C4-2B (cell line): Measurements from ENCODE around the gene TMEM121.

ENCODE experiments used
- CTCF ChIP-seq: fragments of 450-650 bp; conservative IDR thresholded peaks from 2 replicates; pipeline ENCODE4 v1.5.1; 2017; ENCODE audit warnings: mild to moderate bottlenecking
- ZFX ChIP-seq: fragments of 450-650 bp; IDR thresholded peaks from 2 replicates; pipeline ENCODE4 v1.6.1; 2017

GRCh38 chr14:105570482-105570881 is 44.1 kb downstream of the TMEM121 start:
- TF ChIP-seq CTCF (no peak), ZFX (no peak)
